Measurements from ENCODE around the gene AURKB.
A peak's percentile ranks its signal among the peaks of the same experiment; 100 is the strongest.

The AURKB gene

GRCh38 chr17:8223356-8224126 lies 13.2 kb upstream of the AURKB start:
- peak; percentile 48; the same call in 1 of the 2 replicates for TF ChIP-seq CTCF (IDR thresholded peaks at IDR 0.05)

- no peak for TF ChIP-seq CTCF (IDR thresholded peaks at IDR 0.05)
Observed at GRCh38 chr17:8222630-8223355, 12.4 kb upstream of the AURKB start.

- no peak for TF ChIP-seq CTCF (IDR thresholded peaks at IDR 0.05)
Observed at GRCh38 chr17:8222380-8222629, 11.9 kb upstream of the AURKB start.

GRCh38 chr17:8221663-8222379 lies 11.4 kb upstream of the AURKB start:
- TF ChIP-seq CTCF (IDR thresholded peaks at IDR 0.05) = no peak

- no peak for TF ChIP-seq CTCF (IDR thresholded peaks at IDR 0.05)
Observed at GRCh38 chr17:8220783-8221662, 10.6 kb upstream of the AURKB start.

GRCh38 chr17:8212312-8213180 lies 2.2 kb upstream of the AURKB start:
- no peak for TF ChIP-seq CTCF (IDR thresholded peaks at IDR 0.05)
